Thyroid gland (tissue), 4 donors: ENCODE data around the gene XRCC6.

Experiments used
- POLR2A ChIP-seq, 2 donors: fragments of 450-650 bp; IDR thresholded peaks; one replicate each; pipeline ENCODE4 v1.6.1; 2017; ENCODE audit warnings: antibody characterized with exemption in 2 of 2, mild to moderate bottlenecking in 2 of 2, moderate library complexity in 1 of 2
- TF ChIP-seq, protein P1 (sequence below), 6 experiments: fragments of 200-600 bp in 3 of 6; fragments of 450-650 bp in 3 of 6; sonication (generic) in 3 of 6; IDR thresholded peaks; one replicate each; pipeline ENCODE4 v1.5.1; 2016 to 2019; ENCODE audit warnings: antibody characterized with exemption in 6 of 6, mild to moderate bottlenecking in 2 of 6, inconsistent platforms in 1 of 6, moderate library complexity in 1 of 6

DNA sequence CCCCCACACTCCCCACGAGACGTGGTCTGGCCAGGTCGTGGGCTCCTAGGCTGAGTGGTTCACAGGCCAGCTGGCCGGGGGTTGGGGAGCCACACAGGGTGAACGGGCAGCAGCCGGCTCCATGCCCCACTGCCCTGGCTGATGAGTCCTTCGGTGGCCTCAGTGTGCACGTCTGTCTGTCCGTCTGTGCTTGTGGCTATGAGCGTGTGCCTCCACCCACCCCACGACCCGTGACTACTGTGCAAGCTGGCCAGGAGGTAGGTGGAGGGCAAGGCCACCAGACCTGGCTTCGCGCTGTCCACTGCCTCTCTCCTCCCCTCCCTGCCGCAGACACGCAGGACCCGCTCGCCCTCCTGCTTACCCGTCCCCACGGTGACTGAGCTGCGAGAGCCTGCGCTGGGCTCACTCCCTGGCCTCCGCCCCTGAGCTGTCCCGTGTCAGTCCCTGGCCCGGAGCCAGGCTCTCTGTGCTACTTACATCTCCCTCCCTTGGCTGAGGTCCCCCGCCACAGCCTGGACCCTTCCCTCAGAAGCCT lies 46.2 kb upstream of the XRCC6 start:
- TF ChIP-seq, protein P1, sequence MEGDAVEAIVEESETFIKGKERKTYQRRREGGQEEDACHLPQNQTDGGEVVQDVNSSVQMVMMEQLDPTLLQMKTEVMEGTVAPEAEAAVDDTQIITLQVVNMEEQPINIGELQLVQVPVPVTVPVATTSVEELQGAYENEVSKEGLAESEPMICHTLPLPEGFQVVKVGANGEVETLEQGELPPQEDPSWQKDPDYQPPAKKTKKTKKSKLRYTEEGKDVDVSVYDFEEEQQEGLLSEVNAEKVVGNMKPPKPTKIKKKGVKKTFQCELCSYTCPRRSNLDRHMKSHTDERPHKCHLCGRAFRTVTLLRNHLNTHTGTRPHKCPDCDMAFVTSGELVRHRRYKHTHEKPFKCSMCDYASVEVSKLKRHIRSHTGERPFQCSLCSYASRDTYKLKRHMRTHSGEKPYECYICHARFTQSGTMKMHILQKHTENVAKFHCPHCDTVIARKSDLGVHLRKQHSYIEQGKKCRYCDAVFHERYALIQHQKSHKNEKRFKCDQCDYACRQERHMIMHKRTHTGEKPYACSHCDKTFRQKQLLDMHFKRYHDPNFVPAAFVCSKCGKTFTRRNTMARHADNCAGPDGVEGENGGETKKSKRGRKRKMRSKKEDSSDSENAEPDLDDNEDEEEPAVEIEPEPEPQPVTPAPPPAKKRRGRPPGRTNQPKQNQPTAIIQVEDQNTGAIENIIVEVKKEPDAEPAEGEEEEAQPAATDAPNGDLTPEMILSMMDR (IDR thresholded peaks at IDR 0.05) = no peak
- no peak for TF ChIP-seq POLR2A (IDR thresholded peaks at IDR 0.05)
